ENCODE data around the gene DYNLT4. TPM values are rescaled to one million over a fixed set of nuclear protein-coding genes. Genes with fewer than 3 reads are reported as not detected.
"Not testable (repeated sequence)": the region's sequence is repeated elsewhere in the genome, so short reads cannot be mapped to it uniquely, and the experiment has no call there.

DYNLT4 gene
- total RNA-seq, 1 experiment from 2014 or later: not detected

GRCh38 chr1:44842486-44842861 lies 35.3 kb upstream of the DYNLT4 start:
- Histone ChIP-seq H3K36me3 (ENCODE audit: control insufficient read depth, insufficient read depth, low read length) (no peaks in the 10 kb centered on the region), H3K4me1 (ENCODE audit: control insufficient read depth, insufficient read depth, low read length) (no peaks in the 10 kb centered on the region), H3K27ac (ENCODE audit: low read length) (no peak overlapping the region), H3K9me3 (ENCODE audit: control insufficient read depth, insufficient read depth, low read depth, low read length) (no peaks in the 10 kb centered on the region), H3K4me3 (ENCODE audit: low read depth in 2 of 2, low read length in 2 of 2) (peak overlapping the region; percentile 50 to 55), H3K27me3 (ENCODE audit: control insufficient read depth, insufficient read depth, low read length) (no peaks in the 10 kb centered on the region)
- ATAC-seq: peak; percentile 9
- DNase-seq (ENCODE audit: low read depth, low spot score): no peak
- ChIA-PET CTCF (interaction anchor here (0.6 kb wide), 1 partner anchor 10 kb away, joined by 8 read pairs; no protein-coding TSS in a partner anchor), POLR2A (interaction anchor here (0.6 kb wide), 1 partner anchor 115 kb away, joined by 6 read pairs; no protein-coding TSS in a partner anchor)
- intact Hi-C loops (cut with micrococcal nuclease; ENCODE audit: unreplicated experiment): no loop called here
- no TSS peak for BruUV-seq (replicated peaks)
- in situ Hi-C loops (cut with HindIII; ENCODE audit: low pct_unique_long_range_greater_than_20kb, low sequenced_read_pairs): no loop called here
- no peak for TF ChIP-seq TCF7L2 (IDR thresholded peaks at IDR 0.05; ENCODE audit: low read depth, low read length)
- TF ChIP-seq, protein P1, sequence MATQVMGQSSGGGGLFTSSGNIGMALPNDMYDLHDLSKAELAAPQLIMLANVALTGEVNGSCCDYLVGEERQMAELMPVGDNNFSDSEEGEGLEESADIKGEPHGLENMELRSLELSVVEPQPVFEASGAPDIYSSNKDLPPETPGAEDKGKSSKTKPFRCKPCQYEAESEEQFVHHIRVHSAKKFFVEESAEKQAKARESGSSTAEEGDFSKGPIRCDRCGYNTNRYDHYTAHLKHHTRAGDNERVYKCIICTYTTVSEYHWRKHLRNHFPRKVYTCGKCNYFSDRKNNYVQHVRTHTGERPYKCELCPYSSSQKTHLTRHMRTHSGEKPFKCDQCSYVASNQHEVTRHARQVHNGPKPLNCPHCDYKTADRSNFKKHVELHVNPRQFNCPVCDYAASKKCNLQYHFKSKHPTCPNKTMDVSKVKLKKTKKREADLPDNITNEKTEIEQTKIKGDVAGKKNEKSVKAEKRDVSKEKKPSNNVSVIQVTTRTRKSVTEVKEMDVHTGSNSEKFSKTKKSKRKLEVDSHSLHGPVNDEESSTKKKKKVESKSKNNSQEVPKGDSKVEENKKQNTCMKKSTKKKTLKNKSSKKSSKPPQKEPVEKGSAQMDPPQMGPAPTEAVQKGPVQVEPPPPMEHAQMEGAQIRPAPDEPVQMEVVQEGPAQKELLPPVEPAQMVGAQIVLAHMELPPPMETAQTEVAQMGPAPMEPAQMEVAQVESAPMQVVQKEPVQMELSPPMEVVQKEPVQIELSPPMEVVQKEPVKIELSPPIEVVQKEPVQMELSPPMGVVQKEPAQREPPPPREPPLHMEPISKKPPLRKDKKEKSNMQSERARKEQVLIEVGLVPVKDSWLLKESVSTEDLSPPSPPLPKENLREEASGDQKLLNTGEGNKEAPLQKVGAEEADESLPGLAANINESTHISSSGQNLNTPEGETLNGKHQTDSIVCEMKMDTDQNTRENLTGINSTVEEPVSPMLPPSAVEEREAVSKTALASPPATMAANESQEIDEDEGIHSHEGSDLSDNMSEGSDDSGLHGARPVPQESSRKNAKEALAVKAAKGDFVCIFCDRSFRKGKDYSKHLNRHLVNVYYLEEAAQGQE (IDR thresholded peaks at IDR 0.05; ENCODE audit: insufficient read depth in 1 of 2, low read depth in 2 of 2, low read length in 1 of 2): no peak

DNA sequence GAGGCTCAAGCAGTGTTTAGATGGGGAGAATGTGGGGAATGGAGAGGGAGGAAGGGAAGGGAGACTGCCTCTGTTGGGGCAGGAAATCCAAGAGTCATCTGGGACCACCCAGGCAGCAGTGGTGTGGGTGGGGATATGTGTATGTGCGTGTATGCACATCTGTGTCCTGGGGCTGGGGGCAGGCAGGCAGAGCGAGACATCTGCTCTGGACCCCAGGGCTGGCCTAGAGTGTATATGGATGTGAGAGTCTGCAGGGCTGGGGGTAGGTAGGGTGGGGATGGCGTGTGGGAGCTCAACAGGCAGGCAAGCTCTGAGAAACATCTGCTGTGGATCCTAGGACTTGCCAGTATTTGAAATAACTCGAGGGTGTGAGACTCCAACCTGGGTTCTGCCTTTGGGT lies 32.4 kb upstream of the DYNLT4 start:
- Histone ChIP-seq H3K27me3 (ENCODE audit: control insufficient read depth, insufficient read depth, low read length) (no peaks in the 10 kb centered on the region), H3K36me3 (ENCODE audit: control insufficient read depth, insufficient read depth, low read length) (no peaks in the 10 kb centered on the region), H3K27ac (ENCODE audit: low read length) (no peak overlapping the region), H3K4me1 (ENCODE audit: control insufficient read depth, insufficient read depth, low read length) (no peaks in the 10 kb centered on the region), H3K4me3 (ENCODE audit: low read depth in 2 of 2, low read length in 2 of 2) (no peak overlapping the region), H3K9me3 (ENCODE audit: control insufficient read depth, insufficient read depth, low read depth, low read length) (no peaks in the 10 kb centered on the region)
- CTCF ChIA-PET: no interaction called here
- TF ChIP-seq TCF7L2 (IDR thresholded peaks at IDR 0.05; ENCODE audit: low read depth, low read length) (no peak), SIN3A (IDR thresholded peaks at IDR 0.05; ENCODE audit: borderline replicate concordance, insufficient read depth, low read depth, low read length) (no peak), POLR2AphosphoS5 (IDR thresholded peaks at IDR 0.05; ENCODE audit: low read depth, low read length) (no peak)
- TF ChIP-seq, protein P1 (IDR thresholded peaks at IDR 0.05; ENCODE audit: insufficient read depth in 1 of 2, low read depth in 2 of 2, low read length in 1 of 2): no peak
- TF ChIP-seq, protein P2, sequence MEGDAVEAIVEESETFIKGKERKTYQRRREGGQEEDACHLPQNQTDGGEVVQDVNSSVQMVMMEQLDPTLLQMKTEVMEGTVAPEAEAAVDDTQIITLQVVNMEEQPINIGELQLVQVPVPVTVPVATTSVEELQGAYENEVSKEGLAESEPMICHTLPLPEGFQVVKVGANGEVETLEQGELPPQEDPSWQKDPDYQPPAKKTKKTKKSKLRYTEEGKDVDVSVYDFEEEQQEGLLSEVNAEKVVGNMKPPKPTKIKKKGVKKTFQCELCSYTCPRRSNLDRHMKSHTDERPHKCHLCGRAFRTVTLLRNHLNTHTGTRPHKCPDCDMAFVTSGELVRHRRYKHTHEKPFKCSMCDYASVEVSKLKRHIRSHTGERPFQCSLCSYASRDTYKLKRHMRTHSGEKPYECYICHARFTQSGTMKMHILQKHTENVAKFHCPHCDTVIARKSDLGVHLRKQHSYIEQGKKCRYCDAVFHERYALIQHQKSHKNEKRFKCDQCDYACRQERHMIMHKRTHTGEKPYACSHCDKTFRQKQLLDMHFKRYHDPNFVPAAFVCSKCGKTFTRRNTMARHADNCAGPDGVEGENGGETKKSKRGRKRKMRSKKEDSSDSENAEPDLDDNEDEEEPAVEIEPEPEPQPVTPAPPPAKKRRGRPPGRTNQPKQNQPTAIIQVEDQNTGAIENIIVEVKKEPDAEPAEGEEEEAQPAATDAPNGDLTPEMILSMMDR (IDR thresholded peaks at IDR 0.05): no peak
- DNase-seq (ENCODE audit: low read depth, low spot score) (no peak), ATAC-seq (no peak)
- POLR2A ChIA-PET: no interaction called here
- intact Hi-C loops (cut with micrococcal nuclease; ENCODE audit: unreplicated experiment) (loop anchor here (5.0 to 10.0 kb wide), 2 partner anchors 173 to 465 kb away; partner anchors contain the start of genes HECTD3 and UROD), in situ Hi-C loops (cut with HindIII; ENCODE audit: low pct_unique_long_range_greater_than_20kb, low sequenced_read_pairs) (no loop called here)
- BruUV-seq (replicated peaks): no TSS peak

GRCh38 chr1:44838294-44838693 lies 31.1 kb upstream of the DYNLT4 start:
- H3K27ac ChIP-seq (ENCODE audit: low read length); H3K36me3 ChIP-seq (ENCODE audit: control insufficient read depth, insufficient read depth, low read length); H3K4me3 ChIP-seq (ENCODE audit: low read depth in 2 of 2, low read length in 2 of 2); CTCF ChIA-PET; DNase-seq (ENCODE audit: low read depth, low spot score); H3K27me3 ChIP-seq (ENCODE audit: control insufficient read depth, insufficient read depth, low read length); BruUV-seq (replicated peaks); ATAC-seq; POLR2A ChIA-PET; H3K9me3 ChIP-seq (ENCODE audit: control insufficient read depth, insufficient read depth, low read depth, low read length); in situ Hi-C loops (cut with HindIII; ENCODE audit: low pct_unique_long_range_greater_than_20kb, low sequenced_read_pairs); H3K4me1 ChIP-seq (ENCODE audit: control insufficient read depth, insufficient read depth, low read length): not testable (repeated sequence)
- intact Hi-C loops (cut with micrococcal nuclease; ENCODE audit: unreplicated experiment): loop anchor here (5.0 to 10.0 kb wide), 2 partner anchors 174 to 467 kb away; partner anchors contain the start of genes HECTD3 and UROD
